NB4 (cell line): ENCODE results near the gene BTBD2.

Experiments
- CTCF ChIP-seq: IDR thresholded peaks from one replicate; pipeline ENCODE4 v1.5.1; 2012; ENCODE audit warnings: low read depth, low read length
- MAX ChIP-seq: IDR thresholded peaks from 2 replicates; pipeline ENCODE4 v1.6.1; 2011; ENCODE audit warnings: low read depth, low read length
- POLR2A ChIP-seq: IDR thresholded peaks from 2 replicates; pipeline ENCODE4 v1.6.1; 2011; ENCODE audit warnings: mild to moderate bottlenecking; ENCODE audit not compliant: insufficient read length; ENCODE audit errors: extremely low read depth

- no peak for TF ChIP-seq CTCF
- TF ChIP-seq POLR2A, result no peak
- no peak for TF ChIP-seq MAX
These were observed 79.1 kb downstream of the BTBD2 start for GRCh38 chr19:1936430-1936829.
